ENCODE data around the gene PEPD.

PEPD gene

DNA sequence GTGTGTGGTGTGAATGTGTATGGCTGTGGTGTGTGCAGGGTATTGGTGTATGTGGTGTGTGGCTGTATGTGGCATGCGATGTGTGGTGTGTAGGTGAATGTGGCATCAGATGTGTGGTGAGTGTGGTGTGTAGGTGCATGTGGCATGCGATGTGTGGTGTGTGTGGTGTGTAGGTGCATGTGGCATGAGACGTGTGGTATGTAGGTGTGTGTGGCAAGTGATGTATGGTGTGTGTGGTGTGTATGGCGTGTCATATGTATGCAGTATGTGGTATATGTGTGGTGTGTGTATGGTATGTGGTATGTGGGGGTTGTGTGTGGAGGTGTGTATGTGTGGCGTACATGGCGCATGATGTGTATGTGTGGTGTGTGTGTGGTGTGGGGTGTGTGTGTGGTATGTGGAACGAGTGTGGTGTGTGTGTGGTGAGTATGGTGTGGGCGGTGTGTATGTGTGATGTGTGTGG, 63.4 kb downstream of the PEPD start:
- DNase-seq = no peak

DNA sequence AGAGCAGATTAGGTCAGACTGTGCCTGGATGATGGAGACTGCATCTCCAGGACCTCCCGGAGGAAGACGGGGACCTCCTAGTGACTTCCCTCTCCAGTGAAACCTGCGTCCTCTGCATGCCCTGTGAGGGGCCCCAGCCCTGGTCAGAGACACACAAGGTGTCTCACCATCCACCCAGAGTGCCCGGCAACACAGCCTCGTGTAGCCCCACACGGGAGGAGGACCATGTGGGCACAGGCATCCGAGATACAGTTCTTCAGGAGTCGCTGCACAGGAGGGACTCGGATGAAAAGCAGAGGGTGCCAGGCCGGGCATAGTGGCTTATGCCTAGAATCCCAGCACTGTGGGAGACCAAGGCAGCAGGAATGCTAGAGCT, 64.8 kb downstream of the PEPD start:
- no peak for DNase-seq

DNA sequence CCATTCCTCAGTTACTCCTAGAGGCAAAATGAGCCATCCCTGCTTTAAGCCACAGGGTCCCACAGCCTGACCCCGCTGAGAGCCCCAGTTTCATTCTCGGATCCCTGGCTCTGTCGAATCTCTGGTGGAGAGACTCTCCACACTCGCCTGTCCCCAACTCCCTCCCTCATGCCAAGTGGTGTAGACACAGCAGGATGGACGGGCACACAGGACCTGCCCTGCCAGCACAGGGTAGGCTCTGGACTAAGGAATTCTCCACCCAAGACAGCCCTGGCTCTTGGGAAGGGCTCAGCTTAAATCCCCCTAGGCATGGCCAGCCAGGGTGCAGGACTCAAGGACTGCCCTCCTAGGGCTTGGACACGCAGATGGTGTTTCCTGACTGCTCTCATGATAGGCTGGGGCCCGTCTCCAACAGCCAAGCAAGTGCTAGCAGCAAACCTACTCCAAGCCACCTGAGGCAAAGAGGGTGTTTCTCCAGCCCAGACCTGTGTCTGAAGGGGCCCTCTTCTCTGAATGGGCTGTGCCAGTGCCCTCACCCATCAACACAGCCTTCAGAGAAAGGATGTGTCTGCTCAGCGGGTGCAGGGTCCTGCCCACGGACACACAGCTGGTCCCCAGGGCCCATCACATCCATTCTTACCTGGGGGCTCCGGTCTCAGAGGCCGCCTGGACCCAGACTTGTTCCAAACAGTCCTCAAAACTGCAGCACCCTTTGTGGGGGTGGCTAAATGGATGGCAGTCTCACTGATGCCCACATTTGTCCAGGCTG, 65.3 kb downstream of the PEPD start:
- no peak for DNase-seq

DNA sequence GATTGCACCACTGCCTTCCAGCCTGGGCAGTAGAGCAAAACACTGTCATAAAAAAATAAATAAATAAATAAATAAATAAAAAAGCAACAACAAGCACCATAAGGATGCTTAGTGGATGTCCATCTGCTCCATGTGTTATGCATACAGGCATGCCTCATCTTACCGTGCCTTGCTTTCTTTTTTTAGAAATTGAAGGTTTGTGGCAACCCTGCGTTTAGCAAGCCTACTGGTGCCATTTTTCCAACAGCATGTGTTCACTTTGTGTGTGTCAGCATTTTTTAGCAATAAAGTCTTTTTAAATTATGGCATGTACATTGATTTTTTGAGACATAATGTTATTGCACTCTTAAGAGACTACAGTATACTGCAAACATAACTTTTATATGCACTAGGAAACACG, 68.3 kb downstream of the PEPD start:
- DNase-seq = peak in 1 of 14 donors; percentile 73

DNA sequence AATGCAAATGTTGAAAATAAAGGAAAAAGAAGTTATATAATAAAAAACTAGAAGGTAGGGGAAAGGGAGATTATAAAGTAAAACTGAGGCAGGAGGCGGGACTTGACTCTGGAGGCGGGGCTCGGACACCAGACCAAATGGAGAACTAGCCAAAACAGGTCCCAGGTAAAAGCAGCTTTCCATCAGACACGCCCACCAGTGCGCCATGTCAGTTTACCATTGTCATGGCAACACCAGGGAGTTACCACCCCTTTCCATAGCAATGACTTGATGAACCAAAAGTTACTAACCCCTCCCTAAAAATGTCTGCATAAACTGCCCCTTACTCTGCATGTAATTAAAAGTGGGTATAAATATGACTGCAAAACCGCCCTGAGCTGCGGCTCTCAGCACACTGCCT, 70.9 kb downstream of the PEPD start:
- no peak for DNase-seq

DNA sequence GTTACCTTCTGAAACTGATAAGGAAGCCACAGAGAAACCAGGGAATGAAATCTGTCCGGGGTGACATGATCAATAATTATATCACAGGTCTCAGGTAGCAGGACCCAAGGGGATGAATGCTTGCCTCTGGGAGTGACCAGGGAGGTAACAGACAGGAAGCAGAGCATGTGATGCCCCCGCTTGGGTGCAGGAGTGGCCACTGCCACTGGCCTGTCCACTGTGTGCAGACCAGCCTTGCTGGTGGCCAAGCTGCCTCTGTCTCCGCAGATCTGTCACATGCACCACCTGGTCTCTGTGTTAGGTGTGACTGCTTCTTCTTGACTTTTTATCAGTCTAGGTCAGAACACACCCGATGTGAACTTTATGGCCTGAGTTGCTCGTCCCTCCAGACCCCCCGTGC, 71.8 kb downstream of the PEPD start:
- DNase-seq = no peak

DNA sequence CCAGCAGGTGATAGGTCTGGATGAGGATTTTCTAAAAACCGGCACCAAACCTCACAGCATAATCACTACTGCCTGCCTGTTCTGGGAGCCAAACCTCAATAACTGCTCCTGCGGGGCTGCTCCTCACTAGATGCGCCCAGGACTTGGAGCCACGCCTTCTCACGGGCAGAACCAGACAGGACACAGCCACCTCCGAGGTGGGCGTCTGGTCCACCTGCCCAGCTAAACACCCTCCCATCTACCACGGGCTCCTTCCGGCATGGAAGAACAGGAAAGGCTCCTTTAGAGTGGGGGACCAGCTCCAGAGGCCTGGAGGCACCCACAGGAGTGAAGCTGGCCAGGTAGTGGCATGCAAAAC, 73.5 kb downstream of the PEPD start:
- no peak for DNase-seq

DNA sequence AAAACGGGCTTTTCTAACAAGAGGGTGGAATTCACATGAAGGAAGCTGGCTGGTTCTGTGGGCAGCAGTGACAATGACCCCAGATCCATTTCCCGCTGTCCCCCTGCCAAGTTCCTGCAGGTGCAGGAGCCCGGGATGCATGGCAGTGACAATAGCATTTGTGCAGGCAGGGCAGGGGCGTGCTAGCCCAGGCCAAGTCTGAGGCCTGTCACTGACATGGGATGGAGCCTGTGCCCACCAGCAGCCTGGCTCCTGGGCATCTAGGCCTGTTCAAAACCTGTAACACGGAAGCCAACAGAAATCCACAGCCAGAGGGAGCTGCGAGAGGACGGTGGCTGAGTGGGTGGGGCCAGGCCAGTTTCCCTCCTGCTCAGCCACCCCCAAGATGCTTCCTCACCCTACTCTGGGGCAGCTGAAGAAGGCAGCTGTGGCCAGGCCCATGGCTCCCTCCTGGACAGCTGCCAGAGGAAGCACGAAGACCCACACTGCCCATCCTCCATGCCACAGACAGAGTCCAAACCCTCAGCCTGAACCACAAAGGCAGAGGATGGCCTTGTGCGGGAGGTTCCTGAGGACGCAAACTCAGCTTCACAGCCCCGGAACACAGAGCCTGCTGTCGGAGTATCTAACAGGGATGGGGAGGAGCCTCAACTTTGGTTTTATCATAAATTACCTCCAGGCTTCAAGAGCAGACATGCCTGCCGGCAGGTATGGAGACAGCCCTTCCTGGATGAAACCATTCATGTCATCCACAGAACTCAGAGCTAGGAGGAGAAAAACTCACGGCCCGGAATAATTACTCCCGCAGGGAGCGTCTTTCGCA, 74.0 kb downstream of the PEPD start:
- DNase-seq = peak in 1 of 14 donors; percentile 3

DNA sequence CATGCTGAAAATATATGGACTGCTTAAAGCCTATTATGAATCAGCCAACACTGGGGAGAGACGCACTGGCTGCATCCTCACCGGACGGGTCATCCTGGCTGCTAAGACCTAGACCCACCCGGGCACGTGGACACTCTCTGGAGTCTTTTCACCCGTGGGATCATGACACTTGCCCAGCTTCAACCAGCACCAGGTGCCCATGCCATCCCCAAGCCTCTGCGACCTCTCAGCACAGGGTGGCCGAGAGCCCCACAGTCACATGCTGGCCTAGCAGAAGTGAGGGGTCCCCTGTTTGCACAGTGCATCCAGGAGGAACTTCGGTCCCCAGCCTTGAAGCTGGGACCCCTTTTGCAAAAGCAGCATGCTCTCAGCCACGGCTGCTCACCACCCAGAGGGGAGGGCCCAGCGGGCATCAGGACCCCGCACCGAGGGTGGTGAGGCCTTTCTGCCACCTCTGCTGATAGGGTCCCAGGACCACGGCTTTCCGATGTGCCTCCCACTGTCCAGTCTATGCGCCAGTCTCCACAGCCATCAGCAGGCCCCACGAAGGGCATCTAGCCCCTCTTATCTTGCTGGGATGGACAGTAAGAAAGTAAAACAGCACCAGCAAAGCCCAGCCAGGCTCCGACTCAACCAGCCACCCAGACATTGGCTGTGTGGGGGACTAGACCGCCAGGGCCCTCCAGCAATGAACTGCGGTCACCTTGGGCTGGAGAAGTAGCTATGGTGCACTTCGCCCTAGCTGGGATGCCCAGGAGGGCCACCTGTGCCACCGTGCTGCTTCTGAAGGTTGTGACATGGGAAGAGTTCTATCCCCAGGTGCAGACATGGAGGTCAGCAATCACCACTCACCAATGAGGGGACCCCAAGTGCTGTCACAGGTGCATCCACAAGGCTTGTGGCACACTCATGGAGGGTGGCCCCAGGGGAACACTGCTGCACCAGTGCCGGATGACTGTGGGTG, 75.0 kb downstream of the PEPD start:
- no peak for DNase-seq

DNA sequence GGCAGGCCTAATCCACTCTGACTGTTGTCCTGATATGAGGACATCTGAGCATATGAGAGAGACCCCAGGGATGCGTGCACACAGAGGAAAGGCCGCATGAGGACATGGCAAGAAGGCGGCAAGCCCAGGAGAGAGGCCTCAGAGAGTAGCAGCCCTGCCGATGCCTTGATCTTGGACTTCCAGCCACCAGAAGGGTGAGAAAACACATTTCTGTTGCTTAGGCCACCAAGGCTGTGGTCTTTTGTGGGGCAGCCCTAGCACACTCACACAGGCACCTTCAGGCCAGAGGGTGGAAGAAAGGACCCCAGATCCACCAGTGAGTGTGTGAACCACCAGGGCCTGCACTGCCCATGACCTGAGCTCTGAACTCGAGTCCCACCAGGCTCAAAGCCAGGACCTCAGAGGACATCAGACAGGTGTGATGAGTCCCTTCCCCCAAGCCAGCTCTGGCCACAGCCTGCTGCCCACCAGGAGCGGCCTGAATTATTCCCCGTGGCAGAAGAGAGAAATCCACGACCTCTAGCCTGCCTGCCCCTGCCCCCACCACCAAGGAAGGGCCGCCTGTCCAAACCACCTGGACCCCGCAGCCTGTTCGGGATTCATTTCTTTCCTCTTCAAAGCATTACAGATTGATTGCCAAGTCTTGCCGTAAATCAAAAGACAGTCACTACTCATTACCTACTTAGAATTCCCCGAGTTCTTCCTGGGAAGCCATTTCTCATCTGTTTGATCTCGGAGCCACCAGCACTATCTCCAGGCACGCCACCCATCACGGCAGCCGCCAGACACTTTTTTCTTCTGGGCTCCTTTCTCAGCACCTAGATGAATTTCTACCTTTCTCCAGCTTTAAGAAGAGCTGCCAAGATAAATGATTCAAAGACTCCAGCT, 75.9 kb downstream of the PEPD start:
- no peak for DNase-seq

DNA sequence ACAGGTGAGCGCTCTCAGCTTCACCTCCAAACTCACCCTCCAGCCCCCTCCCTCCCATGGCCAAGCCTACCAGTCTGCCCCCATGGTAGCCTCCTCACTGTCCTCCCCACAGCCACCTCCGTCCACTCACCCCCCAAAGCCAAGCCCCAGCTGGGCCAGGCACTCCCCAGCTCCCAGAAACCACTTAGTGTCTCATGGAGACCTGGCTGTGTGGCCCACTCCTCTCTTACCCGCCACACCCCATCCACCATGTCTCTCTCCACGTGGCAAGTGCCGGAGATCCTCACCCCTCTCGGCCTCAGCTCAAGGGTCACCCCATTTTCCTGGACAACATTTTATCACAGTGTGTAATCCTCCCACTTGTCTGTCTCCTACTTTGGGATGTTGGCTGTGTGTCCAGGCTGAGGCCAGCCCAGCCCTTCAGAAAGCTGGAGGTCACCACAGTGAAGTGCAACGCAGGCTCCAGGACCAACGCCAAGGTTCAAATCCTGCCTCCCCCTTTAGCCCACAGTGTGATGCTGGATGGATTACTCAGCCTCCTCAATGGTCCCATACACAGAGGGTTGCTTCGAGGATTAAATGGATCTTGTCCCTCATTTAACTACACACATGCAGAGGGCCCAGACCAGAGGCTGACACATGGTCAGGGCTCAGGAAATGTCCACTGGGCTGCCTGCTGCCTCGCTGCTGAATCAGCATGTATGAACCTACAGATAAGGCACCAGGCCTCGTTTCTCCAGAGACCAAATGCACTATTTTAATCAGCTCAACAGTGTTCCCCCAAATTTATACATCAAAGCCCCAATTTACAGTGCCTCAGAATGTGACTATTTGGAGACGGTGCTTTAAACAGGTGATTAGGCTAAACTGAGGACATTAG, 76.8 kb downstream of the PEPD start:
- DNase-seq = no peak

DNA sequence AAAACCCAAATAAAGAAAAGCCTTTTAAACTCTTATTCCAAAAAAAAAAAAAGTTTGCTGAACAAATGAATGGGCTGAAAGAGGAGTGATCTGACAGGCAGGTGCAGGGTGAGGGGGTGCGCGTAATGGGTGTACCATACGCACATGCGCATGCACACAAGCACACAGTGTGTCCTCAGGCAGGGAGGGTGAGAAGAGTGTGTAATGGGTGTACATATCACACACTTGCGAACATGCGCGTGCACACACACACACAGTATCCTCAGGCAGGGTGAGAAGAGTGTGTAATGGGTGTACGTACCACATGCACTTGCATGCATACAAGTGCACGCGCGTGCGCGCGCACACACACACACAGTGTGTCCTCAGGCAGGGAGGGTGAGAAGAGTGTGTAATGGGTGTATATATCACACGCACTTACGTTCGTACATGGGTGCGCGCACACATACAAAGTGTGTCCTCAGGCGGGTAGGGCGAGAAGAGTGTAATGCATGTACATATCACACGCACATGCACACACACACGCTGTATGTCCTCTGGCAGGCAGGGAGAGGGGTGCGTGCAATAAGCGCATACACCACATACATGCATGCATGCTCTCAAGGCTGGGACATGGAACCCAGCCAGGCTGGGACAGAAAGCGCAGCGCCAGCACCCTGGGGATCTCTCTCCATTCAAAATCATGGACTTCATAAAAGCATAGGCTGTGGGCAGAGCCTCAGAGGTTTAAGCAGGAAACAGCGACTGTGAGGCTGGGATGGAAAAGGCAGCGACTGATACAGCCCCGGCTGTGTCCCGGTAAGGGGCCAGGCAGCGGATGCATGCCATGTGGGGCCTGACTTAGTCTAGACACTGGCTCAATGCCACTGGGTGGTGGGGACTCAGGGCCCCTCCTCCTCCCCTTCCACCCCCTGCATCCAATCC, 77.7 kb downstream of the PEPD start:
- DNase-seq = no peak

DNA sequence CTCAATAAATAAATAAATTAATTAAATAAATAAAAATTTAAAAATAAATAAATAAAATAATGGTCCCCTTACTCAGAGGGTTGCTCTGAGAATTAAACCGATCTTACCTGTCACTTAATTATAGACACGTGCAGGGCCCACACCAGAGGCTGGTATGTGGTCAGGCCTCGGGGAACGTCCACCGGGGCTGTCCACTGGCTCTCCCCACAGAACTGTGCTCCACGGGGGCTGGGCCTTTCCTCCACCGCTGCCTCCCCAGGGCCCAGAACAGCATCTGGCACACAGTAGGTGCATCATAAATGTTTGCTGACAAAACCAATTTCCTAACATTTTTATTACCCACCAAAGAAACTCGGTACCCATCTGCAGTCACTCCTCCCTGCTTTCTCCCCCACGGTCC, 78.9 kb downstream of the PEPD start:
- no peak for DNase-seq

DNA sequence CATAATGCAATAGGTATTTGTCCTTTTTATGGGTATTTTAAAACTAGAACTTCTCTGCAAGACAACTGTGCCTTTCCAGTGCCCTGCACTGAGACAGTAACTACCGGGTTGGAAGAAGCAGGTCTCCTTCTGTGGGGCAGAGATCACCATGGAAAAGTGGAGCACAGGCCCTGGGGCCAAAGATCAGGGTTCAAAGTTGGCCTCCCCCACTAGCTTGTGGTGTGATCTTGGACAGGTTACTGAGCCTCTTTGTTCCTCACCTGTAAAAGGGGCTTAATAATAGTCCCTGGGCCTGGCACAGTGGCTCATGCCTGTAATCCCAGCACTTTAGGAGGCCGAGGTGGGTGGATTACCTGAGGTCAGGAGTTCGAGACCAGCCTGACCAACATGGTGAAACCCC, 79.8 kb downstream of the PEPD start:
- DNase-seq = no peak

DNA sequence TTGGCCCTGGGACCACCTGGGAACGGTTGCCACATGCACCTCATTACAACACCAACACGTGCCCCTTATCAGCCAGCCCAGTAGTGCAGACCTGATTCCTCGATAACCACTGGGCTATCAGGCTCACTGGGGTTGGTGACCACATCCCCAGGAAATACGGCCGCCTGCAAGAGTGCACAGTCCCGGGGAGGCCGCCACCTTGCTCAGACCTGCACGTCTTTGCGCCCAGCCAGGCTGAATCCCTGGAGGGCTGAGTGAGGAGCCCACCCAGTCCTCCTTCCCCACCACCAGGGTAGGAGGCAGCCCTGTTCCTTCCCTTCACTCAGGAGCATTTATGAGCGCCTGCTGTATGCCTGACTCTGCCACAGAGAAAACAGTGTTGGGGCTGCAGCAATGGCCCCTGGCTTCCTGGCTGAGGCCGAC, 80.3 kb downstream of the PEPD start:
- DNase-seq = no peak

DNA sequence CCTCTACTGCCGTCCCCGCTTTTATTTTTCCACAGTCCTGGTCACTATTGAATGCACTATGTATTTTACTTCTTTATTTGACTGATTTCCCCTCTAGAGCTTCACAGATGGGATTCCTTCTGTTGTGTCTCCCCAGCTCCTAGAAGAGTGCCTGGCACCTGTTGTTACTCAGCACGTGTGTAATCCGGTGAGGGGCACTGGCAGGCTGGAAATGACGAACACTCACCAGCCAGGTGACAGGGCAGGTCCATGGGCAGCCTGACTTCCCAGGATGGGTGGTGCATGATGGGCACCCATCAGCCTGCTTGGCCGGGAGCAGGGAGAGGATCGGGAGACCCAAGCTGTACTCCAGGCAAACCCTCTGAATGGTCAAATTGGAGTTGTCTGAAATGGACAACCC, 80.9 kb downstream of the PEPD start:
- no peak for DNase-seq

DNA sequence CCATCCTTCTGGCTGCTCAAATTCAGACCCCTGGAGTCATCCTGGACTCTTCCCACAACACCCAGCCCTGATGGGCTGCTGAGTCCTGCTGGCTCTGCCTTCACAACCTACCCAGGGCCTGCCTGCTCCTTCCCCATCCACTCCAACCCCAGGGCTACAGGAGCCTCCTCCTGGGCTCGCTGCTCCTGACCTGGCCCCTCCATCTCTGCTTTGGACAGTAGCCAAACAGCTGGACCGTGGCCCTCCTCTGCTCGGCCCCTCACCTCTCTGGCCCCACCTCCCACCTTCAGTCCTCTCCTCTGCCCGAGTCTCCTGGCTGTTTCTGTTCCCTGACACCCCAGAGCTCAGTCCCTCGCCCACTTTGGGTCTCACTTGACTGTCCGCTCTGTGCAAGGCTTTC, 81.3 kb downstream of the PEPD start:
- DNase-seq = no peak

DNA sequence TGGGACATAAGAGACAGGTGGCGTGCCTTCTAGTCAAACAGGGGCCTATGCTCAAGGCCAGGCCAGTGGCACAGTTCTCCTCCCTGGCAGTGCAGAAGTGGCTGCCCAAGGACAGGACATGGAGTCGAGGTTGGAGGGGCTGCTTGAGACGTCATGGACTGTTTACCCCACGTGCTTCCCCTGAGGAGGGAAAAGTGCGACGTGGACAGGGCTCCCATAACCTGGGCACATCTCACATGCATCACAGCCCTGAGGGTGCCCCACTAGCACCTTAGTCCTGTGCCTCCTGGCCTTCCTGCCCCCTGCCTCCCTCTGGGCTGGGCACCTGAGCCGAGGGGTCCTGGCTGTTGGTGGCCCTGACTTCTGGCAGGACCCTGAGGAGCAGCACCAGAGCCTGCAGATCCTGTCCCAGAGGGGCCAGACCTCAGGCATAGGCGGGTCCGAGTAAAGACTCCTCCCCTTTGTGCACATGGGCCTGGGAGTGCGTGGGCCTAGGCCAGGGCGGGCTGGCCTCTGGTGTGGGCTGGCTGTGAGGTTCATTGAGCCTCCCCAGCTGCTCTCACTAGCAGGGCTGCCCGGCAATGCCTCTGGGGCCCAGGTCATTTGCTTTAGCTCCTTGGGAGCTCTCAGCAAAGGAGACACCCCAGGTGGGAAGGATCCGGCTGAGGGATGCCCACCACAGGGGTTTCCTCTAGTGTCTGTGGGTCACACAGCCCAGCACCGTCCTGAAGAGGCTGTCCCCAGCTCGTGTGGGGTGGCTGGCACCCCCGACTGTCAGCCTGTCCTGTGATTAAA, 82.4 kb downstream of the PEPD start:
- no peak for DNase-seq

All from C1 segment of cervical spinal cord (tissue), 14 donors.